Measurements from ENCODE around the gene JMJD6.
A peak's percentile ranks its signal among the peaks of the same experiment; 100 is the strongest.
"Not testable (repeated sequence)": the region's sequence is repeated elsewhere in the genome, so short reads cannot be mapped to it uniquely, and the experiment has no call there.

The JMJD6 gene

DNA sequence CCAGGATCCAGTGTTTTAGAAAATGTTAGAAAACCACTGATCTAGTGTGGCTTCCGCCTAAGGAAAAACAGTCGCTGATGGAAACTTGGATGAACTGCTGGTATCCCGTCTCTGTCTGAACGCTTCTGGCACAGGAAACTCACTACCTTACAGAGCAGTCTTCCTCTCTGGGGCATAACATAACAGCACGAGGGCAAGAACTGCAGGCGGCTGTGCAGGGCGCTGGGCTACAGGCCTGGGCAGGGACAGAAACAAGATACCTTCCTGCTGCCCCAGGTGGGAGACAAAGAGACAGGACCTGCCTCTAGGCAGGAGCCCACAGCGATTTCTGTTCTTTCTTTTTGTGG, 26.2 kb downstream of the JMJD6 start:
- H3K4me3 ChIP-seq (ENCODE audit: low read length), result peak overlapping the region; percentile 41
- no peak for DNase-seq (ENCODE audit: low read depth)
- TF ChIP-seq CTCF (conservative IDR thresholded peaks at IDR 0.05; ENCODE audit: low read length), result no peak

DNA sequence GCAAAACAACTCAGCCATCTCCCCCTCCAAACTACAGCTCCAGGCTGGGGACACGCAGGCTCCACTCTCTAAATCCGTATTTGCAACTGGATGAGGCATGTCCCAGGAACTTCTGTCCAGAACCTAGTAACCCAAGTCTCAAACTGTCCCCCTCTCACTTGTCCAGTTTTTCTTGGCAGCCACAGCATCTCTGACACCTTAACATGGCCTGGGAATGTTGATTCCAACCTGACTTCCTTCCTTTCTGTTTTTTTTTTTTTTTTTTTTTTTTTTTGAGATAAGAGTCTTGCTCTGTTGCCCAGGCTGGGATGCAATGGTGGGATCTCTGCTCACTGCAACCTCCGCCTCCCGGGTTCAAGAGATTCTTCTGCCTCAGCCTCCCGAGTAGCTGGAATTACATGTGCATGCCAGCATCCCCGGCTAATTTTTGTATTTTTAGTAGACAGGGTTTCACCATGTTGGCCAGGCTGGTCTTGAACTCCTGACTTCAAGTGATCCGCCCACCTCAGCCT, 27.9 kb downstream of the JMJD6 start:
- not testable (repeated sequence) for DNase-seq (ENCODE audit: low read depth); H3K4me3 ChIP-seq (ENCODE audit: low read length)

- no peak for DNase-seq (ENCODE audit: low read depth)
- no peak overlapping the region for H3K4me3 ChIP-seq (ENCODE audit: low read length)
Measured at GRCh38 chr17:76697702-76698465, 28.5 kb downstream of the JMJD6 start.

DNA sequence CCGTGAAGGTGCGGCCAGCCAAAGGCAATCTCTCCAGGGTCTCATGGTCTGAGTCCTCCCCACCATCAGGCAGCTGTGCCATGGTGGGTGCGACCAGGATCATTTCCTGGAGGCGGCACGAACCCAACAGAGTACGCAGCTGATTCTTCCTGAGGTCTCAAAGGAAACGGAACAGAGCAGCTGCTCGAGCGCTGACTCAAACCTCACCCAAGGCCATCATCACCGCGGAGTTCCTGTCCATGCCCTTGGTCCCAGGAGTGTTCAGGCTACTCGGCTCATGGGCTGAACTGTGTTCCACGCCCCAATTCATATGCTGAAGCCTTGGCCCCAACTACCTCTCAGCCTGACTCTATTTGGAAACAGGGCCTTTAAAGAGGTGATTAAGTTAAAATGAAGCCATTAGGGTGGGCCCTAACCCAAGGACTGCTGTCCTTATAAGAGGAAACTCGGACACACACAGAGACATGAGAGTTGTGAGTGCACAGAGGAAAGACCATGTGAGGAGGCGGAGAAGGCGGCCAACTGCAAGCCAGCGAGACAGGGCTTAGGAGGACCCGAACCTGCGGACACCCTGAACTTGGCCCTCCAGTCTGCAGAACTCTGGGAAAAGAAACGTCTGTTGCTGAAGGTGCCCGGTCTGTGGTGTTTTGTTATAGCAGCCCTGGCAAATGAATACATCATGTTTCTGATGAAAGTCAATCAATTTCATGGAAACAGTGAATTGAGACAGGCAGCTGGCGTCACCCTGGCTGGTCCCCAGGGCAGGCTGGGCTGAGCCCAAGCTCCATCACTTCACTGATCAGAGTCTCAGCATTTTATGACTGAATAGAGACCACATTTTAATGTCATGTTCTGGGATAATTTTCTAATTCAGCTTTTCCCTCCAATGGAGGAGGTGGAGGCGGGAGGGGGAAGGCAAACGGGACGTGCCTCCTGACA, 29.4 kb downstream of the JMJD6 start:
- H3K4me3 ChIP-seq (ENCODE audit: low read length), result no peak overlapping the region
- no peak for TF ChIP-seq CTCF (conservative IDR thresholded peaks at IDR 0.05; ENCODE audit: low read length)
- DNase-seq (ENCODE audit: low read depth), result no peak

More at GRCh38 chr17:76697702-76698465, 28.5 kb downstream of the JMJD6 start:
- TF ChIP-seq CTCF (conservative IDR thresholded peaks at IDR 0.05; ENCODE audit: low read length), result no peak

GRCh38 chr17:76695059-76695831, 31.2 kb downstream of the JMJD6 start:
- DNase-seq (ENCODE audit: low read depth), result no peak
- no peak overlapping the region for H3K4me3 ChIP-seq (ENCODE audit: low read length)
- no peak for TF ChIP-seq CTCF (conservative IDR thresholded peaks at IDR 0.05; ENCODE audit: low read length)

GRCh38 chr17:76691379-76692191, 34.8 kb downstream of the JMJD6 start:
- DNase-seq (ENCODE audit: low read depth), result no peak
- no peak overlapping the region for H3K4me3 ChIP-seq (ENCODE audit: low read length)
- TF ChIP-seq CTCF (conservative IDR thresholded peaks at IDR 0.05; ENCODE audit: low read length), result no peak
